ENCODE results near the gene GAL3ST3. TPM values are rescaled to one million over a fixed set of nuclear protein-coding genes. Genes with fewer than 3 reads are reported as not detected.
"Not testable (repeated sequence)": the region's sequence is repeated elsewhere in the genome, so short reads cannot be mapped to it uniquely, and the experiment has no call there.

The GAL3ST3 gene
- total RNA-seq (1 to 10 TPM in 8 of 9 donors, under 1 TPM in 1; 0.96 to 4.9 (median 2.4) TPM), polyA plus RNA-seq (1 to 10 TPM in 1 of 2 donors, under 1 TPM in 1; 0.08 to 1.1 TPM)
- long read RNA-seq, donor 1, partial matches to known transcripts = 0 of 7 reads
- long read RNA-seq, donor 1, other reads (novel, unspliced or antisense) = 2 of 7 reads
- long read RNA-seq, donor 2 = 0 reads
- long read RNA-seq, donor 3, partial matches to known transcripts = 0 of 1 reads
- long read RNA-seq, donor 3, other reads (novel, unspliced or antisense) = 0 of 1 reads

- Histone ChIP-seq H3K27ac (peak within 1 kb of the TSS in 5 of 12 donors; percentile 17 to 66 (median 32)), H3K4me3 (peak within 1 kb of the TSS in 9 of 12 donors; percentile 16 to 49 (median 29)), H3K27me3 (peaks cover 0 to 20% (median 5%) of the 10 kb centered on the region in 9 donors), H3K4me1 (peaks cover 0 to 49% (median 21%) of the 10 kb centered on the region in 12 donors), H3K36me3 (peaks cover 0 to 6% (median 2%) of the 10 kb centered on the region in 9 donors), H3K9me3 (no peaks in the 10 kb centered on the region)
- 11 to 38% (median 15%) methylated on average over 11 to 39 of the region's 39 CpGs for WGBS, 4 donors
- TF ChIP-seq CTCF (IDR thresholded peaks at IDR 0.05) (no peak), POLR2A (IDR thresholded peaks at IDR 0.05) (no peak)
- ATAC-seq (no peak), DNase-seq (no peak)
- intact Hi-C loops (cut with DNase I) = no loop called here
Measured at GRCh38 chr11:66048547-66049323, at the start of gene GAL3ST3. Gene GAL3ST3 (minus strand): TSS chr11:66049161. CDS start chr11:66045415, 3,746 bp downstream.

GRCh38 chr11:66092125-66092524 lies 43.2 kb upstream of the GAL3ST3 start:
- H3K36me3 ChIP-seq; H3K4me3 ChIP-seq; ATAC-seq; intact Hi-C loops (cut with DNase I); DNase-seq; H3K9me3 ChIP-seq; H3K27me3 ChIP-seq; H3K27ac ChIP-seq: not testable (repeated sequence)
- peaks cover 0 to 19% (median 0%) of the 10 kb centered on the region in 12 donors for H3K4me1 ChIP-seq
- WGBS, 4 donors = 97 to 100% (median 97%) methylated on average over 2 of the region's 2 CpGs

- 94 to 98% (median 95%) methylated on average over 4 of the region's 4 CpGs for WGBS, 4 donors
Measured at GRCh38 chr11:66090288-66090687, 41.3 kb upstream of the GAL3ST3 start.

GRCh38 chr11:66089067-66089466 lies 40.1 kb upstream of the GAL3ST3 start:
- DNase-seq (no peak), ATAC-seq (no peak)
- Histone ChIP-seq H3K27me3 (no peaks in the 10 kb centered on the region), H3K27ac (no peak overlapping the region), H3K9me3 (no peaks in the 10 kb centered on the region), H3K36me3 (peaks cover 0 to 3% (median 0%) of the 10 kb centered on the region in 9 donors), H3K4me3 (no peak overlapping the region), H3K4me1 (peaks cover 0 to 36% (median 13%) of the 10 kb centered on the region in 12 donors)
- no peak for TF ChIP-seq POLR2A (IDR thresholded peaks at IDR 0.05)
- 87 to 91% (median 88%) methylated on average over 3 of the region's 3 CpGs for WGBS, 4 donors
- intact Hi-C loops (cut with DNase I) = no loop called here

More at GRCh38 chr11:66090288-66090687, 41.3 kb upstream of the GAL3ST3 start:
- Histone ChIP-seq H3K4me1 (peaks cover 0 to 23% (median 5%) of the 10 kb centered on the region in 12 donors), H3K27ac (no peak overlapping the region), H3K9me3 (no peaks in the 10 kb centered on the region), H3K36me3 (peaks cover 0 to 3% (median 0%) of the 10 kb centered on the region in 9 donors), H3K4me3 (no peak overlapping the region), H3K27me3 (no peaks in the 10 kb centered on the region)
- ATAC-seq = no peak
- no peak for TF ChIP-seq POLR2A (IDR thresholded peaks at IDR 0.05)
- TF ChIP-seq CTCF (IDR thresholded peaks at IDR 0.05) = no peak
- no peak for DNase-seq
- intact Hi-C loops (cut with DNase I) = no loop called here

Data from heart left ventricle (tissue), 16 donors.